Activated CD4-positive, alpha-beta T cell treated with anti-CD3 and anti-CD28 coated beads for 1 hour (primary cell): ENCODE measurements around the gene LGR6.
"Not testable (repeated sequence)": the region's sequence is repeated elsewhere in the genome, so short reads cannot be mapped to it uniquely, and the experiment has no call there.

Experiments
- DNase-seq: peaks from one replicate; pipeline ENCODE4 v3.0.0-alpha.2; 2020

The LGR6 gene

DNA sequence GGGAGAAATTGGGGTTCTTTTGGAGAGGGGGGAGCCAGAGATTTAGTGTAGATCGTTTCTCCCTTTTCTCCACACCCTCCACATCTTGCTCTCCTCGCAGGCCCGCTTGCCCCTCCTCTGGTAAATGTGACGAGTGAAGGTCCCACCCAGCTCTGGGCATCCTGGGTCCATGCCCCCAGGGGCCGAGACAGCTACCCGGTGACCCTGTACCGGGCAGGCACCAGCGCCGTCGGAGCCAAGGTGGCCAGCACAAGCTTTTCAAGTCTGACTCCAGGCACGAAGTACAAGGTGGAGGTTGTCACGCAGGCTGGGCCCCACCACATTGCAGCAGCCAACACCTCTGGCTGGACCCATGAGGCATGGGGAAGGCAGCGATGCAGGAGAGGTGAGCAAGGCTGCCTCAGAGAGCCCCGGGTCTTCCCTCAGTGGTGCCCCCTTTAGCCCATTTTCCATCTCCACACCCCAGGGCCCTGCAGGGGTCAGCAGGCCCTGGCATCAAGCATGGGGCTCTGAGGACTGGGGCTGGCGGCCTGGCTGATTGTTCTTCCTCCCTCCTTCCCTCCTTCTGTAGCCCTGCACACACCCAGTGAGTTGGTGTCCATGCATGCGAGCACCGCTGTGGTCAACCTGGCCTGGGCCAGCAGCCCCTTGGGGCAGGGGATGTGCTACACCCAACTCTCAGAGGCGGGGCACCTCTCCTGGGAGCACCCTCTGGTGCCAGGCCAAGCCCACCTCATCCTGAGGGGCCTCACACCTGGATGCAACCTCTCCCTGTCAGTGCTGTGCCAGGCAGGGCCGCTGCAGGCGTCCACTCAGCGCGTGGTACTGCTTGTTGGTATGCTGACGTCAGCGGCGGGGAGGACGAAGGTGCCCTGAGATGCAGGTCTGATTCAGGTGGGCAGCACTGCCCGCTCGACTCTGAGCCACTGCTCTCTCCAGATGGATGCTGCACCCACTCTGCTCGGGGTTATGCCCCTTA is 16.4 kb upstream of the LGR6 start:
- DNase-seq: no peak

DNA sequence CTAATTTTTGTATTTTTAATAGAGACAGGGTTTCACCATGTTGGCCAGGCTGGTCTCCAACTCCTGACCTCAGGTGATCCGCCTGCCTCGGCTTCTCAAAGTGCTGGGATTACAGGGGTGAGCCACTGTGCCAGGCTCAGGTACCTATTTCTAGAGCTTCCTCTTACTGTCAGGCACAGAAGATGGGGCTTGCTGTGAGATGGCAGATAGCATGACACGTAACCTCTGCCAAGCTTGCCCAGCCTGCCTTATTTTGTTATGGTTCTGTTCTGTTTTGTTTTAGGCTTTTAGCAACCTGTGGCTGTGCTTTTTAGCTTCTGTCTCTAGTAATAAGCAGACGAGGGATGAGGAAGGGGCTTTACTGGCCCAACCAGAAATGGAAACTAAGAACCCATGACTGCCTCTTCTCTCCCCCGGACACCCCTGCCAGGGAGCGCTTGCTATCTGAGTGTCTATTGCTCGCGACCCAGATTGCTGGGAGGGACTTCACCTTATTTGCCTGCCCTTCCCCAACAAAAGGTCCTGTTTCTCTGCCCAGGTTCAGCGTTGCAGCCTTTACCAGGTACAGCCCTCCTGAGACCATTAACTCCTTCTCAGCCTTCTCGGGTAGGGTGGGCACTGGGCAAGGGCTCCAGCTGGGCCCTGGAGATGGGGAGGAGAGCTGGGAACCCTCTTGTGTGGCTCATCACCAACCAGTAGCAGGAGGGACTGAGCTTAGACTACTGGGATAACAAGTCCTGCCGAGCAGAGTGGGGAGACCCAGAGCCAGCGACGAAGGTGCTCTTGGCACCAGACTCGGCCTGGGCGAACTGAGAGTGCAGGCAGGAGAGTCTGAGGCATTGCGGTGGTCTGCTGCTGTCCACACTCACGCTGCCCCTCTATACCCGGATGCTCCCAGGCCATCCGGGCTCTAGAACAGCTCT is 13.5 kb upstream of the LGR6 start:
- no peak for DNase-seq

DNA sequence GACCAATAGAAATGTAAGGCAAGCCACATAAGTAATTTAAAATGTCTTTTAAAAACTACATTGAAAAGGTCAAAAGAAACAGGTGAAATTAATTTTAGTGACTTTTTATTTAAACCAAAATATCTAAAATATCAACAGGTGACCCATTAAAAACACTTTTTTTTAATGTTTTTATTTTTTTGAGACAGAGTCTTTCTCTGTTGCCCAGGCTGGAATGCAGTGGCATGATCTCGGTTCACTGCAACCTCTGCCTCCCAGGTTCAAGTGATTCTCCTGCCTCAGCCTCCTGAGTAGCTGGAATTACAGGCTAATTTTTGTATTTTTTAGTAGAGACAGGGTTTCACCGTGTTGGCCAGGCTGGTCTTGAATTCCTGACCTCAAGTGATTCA is 12.9 kb upstream of the LGR6 start:
- not testable (repeated sequence) for DNase-seq

DNA sequence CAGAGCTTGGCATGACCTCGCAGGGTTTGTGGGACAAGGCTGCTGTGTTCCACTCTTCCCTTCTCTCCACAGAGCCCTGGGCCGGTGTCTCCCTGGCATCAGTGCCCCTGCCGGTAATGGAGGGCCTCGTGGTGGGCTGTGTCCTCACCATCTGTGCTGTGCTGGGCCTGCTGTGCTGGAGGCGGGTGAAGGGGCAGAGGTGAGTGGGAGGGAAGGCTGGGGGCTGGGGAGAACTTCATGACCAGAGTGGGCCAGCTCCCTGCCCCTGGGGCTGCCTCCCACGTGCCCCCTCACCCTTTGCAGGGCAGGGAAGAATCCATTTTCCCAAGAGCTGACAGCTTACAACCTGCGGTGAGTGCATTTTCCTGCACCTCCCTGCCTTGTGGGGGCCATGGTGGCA is 12.0 kb upstream of the LGR6 start:
- DNase-seq: no peak

DNA sequence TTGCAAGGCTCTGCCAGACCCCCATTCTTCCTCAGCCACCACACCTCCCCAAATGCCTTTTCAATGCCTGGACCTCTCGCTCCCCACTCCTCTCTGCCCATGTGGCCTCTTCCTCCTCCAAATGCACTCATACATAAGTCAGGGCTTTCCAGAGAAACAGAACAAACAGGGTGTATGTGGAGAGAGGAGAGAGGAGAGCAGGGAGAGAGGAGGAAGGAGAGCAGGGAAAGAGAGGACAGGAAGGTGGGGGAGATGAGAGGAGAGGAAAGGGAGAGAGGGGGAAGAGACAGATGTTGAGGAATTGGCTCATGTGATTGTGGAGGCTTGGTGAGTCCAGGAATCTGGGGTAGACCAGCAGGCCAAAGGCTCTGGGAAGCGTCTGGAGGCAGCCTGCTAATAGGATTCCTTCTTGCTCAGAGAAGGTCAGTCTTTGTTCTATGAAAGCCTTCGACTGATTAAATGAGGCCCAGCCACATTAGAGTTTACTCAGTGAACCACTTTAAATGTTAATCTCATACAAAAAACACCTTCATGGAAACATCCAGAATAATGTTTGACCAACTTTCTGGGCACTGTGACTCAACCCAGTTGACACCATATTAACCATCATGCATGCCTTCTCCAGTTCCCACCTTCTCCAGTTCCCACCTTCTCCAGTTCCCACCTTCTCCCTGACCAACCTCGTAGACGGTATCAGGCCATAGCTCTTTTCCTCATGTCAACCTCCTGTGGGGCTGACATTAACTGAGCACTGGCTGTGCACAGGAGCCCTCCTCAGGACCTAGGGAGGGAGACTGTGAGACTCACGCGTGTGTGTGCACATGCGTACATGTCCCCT is 11.3 kb upstream of the LGR6 start:
- DNase-seq: no peak

DNA sequence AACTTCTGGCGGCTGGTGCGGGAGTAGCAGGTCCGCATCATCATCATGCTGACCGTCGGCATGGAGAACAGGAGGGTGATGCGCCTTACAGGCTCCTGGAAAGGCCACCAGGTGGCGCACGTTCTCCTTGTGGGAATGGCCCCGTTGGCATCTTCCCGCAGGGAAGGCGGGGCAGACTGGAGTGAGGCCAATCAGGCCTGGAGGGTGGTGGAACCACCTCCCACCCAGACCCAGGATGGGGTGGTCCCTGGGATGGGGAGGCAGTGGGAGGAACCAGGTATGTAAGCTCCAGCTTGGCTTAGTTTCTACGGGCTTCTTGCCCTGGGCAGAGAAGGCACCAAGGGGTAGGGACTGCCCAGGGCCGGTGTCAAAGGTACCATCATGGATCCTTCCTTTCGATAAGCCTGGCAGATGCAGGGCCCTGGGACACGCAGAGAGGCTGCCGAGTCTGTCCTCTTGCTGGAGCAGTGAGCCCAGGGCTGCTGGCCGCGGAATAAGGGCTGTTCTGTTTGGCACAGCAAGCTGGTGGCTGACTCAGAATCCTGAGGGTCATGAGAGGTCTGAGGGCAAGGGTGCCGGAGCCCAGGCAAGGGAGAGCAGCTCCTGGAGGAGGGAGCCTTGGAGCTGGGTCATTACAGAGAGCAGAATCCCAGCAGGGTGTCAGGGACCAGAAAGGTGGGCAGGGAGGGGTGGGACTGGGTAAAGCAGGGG is 8.7 kb upstream of the LGR6 start:
- peak; percentile 45 for DNase-seq

DNA sequence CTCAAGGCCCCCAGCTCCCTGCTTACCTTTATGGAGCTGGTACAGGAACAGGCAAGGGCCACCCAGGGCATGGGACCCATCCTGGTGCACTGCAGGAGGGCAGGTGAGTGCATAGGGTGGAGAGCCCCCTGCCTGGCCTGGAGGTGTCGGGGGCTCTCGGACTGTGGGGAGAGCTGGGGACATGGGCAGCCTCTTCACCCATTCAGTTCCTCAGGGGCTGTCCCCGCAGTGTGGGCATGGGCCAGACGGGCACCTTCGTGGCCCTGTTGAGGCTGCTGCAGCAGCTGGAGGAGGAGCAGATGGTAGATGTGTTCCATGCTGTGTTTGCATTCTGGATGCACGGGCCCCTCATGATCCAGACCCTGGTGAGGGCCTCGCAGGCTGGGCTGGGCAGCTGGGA is 7.3 kb upstream of the LGR6 start:
- DNase-seq: no peak

DNA sequence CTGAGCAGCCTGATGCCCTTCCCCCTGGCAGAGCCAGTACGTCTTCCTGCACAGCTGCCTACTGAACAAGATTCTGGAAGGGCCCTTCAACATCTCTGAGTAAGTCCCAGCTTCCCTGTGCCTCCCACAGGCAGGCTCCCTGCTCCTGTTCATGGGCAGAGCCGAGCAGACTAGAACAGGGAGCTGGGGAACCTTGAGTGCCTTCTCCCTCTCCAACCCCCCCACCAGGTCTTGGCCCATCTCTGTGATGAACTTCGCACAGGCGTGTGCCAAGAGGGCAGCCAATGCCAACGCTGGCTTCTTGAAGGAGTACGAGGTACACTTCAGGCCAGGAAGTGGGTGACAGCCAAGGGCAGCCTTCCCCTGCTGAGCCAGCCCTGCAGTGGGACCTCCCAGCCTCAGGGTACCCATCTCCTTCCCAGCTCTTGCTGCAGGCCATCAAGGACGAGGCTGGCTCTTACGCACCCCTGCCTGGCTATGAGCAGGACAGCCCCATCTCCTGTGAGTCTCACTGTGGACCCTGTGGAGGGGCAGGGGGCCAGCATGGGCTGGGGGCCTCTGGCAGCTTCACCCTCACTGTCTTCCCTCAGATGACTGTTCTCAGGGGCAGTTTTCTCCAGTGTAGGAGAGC is 6.4 kb upstream of the LGR6 start:
- no peak for DNase-seq

DNA sequence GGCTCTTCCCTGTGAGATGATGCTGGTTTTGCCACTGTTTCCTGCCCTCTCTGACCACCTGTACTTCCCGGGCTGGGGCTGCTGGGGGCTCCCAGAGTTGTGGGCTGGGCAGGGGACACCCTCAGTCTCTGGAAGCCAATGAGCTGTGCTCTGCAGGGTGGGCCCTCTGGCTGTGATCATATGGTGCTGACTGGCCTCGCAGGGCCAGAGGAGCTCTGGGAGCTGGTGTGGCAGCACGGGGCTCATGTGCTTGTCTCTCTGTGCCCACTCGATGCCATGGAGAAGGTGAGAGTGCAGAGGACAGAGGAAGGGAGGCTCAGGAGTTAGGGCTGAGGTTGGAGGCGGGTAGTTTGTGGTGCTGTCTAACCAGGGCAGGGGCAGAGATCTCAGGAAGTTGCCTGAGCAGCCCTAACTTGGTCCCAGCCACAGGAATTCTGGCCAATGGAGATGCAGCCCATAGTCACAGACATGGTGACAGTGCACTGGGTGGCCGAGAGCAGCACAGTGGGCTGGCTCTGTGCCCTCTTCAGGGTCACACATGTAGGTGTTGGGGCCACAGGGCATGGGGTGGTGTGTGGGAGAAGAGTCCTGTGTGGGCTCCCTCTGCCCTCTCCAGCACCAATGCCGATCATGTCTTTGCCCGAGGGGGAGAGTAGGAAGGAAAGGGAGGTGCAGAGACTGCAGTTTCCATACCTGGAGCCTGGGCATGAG is 5.7 kb upstream of the LGR6 start:
- DNase-seq: no peak

DNA sequence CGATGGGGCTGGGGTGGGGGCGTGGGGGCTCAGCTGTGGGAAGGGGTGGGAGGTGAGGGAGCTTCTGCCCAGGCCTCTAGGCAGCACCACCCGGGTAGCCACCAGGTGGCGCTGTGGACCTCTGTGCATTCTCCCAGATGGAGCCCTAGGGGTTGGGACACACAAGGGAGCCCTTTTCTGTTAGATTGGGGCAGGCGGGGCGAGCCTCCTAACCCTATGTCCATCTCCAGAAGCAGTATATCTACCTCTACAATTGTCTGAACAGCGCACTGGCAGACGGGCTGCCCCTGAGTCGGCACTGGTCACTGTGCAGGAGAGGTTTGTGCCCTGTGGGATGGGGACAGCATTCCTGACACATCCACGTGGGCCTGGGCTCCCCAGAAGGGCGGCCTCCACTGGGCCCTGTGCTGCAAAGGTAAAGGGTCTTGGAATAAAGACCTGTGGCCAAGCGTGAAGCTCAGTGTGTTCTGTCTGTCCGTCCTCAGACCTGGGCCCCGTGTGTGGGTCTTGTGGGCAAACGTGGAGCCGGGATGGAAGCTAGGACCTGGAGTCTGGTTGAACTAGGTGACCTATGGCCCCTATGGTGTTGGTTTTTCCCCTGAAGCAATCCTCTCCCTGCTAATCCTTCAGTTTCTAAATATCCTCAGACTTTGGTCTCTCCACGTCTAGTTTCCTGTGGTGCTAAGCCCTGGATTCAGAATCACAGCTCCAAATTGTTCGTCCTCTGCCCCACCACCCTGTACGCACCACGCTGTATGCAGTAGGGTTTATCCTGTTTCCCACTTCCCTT is 4.4 kb upstream of the LGR6 start:
- peak; percentile 64 for DNase-seq

DNA sequence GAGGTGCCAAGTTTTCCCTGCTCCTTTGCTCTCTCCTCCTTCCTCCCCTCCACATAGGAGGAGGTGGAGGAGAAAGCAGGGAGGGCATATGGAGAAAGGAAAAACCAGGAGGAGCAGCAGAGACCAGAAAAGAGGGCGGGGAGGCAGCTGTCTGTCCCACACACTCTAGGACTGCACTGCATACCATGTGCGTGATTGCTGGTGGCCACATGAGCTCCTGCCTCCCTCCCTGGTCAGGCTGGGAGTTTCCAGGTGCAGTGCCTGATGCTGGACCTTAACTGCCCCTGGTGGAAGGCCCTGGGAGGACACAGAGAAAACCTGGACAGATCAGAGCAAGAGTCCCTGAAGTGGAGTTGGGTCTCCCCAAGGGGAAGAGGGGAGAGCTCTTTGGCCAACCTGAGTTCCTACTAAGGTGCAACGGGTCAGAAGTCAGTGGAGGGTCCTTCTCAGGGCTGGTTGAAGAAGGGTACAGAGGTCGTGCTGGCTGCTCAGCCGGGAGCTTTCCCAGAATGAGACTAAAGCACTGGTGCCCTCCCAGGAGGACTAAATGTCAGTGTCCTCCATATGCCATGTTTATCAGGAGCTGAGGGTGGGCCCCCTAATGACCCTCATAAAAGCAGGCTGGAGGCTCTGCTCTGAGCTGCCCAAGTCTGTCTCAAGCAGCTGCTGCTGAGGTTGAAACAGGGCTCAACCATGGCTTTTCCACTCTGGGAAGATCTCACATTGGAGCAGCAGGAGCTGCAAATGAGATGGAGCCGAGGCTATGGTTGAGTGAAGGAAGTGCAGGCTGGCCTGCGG is 3.5 kb upstream of the LGR6 start:
- DNase-seq: no peak

DNA sequence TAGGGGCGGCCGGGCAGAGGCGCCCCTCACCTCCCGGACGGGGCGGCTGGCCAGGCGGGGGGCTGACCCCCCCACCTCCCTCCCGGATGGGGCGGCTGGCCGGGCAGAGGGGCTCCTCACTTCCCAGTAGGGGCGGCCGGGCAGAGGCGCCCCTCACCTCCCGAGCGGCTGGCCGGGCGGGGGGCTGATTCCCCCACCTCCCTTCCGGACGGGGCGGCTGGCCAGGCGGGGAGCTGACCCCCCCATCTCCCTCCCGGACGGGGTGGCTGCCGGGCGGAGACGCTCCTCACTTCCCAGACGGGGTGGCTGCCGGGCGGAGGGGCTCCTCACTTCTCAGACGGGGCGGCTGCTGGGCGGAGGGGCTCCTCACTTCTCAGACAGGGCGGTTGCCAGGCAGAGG is 2.2 kb upstream of the LGR6 start:
- DNase-seq: not testable (repeated sequence)

DNA sequence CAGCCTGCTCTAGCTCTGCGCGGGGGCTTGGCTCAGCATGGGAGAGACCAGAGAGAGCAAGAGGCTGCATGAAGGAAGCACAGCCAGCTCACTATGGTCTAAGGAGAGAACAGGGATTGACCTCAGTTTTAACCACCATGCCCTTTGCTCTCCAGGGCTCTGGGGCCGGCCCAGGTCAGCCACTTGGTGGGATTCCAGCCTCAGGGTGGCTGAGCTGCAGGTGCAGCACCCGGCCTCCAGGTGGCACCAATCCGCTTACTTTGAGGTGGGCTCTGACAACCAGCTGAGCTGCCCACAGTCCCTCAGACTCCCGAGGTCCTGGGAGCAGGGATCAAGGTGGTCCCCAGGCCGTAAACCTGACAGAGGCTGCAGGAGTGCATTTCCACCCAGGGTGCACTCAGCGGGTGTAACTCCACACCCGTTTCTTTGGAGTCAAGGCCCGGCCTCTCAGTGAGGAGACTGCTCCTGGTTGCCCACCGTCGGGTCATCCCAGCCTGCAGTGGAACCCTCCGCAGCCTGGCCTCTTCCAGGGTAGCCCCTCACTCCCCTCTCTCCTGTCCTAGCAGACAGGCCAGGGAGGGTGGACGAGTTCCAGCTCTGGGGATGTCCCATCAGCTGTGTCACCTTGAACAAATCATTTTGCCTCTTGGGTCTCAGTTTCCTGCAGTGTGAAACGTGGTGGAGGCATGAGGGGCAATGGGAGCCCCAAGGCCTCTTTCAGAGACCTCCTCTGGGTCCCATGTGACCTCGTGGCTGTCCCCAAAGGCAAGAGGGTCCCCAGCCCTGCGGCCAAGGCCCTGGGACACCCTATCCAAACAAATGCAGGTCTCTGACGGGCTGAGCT is 607 bp upstream of the LGR6 start:
- peak; percentile 23 for DNase-seq

DNA sequence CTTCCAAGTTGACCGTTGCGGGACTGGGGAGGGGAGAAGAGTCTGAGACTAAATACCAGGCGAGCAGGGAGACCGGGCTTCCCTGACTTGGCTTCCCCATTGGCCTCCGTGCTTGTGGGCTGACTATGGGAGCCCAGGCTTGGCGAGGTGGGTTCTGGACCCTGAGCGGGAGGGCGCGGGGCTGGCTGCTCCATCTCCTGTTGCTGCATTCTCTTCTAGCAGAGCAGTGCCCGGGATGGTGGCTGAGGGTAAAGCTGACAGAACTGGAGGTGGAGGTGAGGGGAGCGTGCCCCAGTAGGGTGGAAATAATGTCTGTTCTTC is 689 bp downstream of the LGR6 start:
- no peak for DNase-seq

DNA sequence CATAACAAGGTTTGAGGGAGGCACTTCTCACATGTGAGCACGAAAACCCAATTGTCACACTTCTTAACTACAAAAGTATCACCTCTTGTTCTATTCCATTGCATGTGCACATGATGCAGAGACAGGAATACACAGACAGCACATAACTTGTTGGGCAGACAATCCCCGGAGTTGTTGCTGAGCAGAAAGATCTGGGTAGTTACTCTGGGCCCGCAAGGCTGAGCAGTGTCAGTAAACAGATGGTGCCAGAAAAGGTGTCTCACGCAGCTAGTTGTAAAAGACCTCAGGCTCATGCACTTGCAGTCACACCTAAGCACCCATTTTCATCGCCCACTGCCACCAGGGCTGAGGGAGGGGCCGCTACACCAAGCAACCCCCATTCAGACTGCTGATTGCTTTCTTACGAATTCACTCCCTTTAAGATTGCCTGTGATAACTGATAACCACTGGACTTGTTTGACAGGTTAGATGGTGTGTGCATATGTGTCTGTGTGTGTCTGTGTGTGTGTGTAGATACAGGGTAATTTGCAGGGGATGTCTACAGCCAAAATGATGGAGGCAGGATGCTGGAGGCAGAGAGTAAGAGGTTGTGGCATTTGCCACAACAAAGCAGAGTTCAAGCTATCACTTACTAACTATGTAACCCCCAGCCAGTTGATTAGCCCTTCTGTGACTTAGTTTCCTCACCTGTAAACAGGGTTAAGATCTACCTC is 4.2 kb downstream of the LGR6 start:
- DNase-seq: no peak

DNA sequence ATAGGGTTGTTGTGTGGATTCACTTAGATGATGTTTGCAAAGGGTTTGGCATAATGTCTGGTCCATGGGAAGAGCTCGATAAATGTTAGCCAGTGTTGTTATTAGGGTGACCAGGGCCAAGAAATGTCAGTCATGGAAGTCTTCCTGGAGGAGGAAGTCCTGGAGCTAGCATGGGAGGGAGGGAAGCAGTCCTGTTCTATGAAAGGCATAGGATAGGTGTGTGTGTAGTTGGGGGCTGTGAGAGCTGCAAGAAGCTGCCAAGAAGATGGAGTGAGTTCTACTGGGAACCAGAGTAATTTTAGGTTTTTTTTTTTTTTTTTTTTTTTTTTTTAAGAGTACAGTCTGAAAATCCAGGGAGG is 4.7 kb downstream of the LGR6 start:
- no peak for DNase-seq

DNA sequence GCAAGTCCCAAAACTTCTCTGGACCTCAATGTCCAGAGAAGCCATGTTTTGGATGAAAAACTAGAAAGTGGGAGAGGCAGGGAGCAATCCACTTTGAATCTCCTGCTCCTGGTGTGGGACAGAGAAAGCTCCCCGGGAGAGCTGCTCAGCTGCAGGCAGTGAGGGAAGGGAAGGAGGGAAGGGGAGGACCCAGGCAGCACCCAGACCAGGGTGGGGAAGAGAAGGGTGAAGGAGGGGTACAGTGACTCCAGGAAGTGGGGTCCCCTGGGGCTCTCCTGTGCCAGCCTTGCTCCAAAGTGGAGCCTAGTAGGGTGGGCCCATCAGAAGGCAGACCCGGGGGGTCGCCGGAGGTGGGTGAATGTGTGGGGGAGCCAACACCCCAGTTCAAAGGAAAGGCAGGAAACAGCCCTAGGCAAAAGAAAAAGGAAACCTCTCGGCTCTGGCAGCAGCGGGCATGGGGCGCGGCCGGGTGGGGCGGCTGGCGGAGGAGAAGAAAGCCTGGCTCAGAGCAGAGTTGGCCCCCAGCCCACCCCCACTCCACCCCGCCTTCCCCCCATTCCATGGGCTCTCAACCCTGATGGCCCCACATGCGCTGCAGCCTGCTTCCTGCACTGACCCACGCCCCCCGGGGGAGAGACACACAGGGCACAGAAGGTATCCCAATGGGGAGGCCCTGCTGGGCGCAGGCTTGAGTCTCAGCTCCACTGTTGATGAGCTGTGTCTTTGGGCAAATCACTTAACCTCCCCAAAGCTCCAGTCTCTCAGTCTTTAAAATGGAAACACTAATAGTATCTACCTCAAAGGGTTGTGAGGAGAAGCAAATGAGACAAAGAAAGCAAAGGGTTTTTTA is 5.7 kb downstream of the LGR6 start:
- DNase-seq: no peak
